WTC11 (cell line): ENCODE data around the gene LRRN1. TPM values are rescaled to one million over a fixed set of nuclear protein-coding genes. Genes with fewer than 3 reads are reported as not detected.
"Not testable (repeated sequence)": the region's sequence is repeated elsewhere in the genome, so short reads cannot be mapped to it uniquely, and the experiment has no call there.

ENCODE experiments used
- ATAC-seq: fragments of 200-7000 bp; cut with Tn5 transposase; 2 replicates; pipeline ENCODE4 v1.10.0; 2021; ENCODE audit warnings: mild to moderate bottlenecking, moderate library complexity
- CTCF ChIA-PET: fragments of 300-600 bp; sonication (Branson Sonifier 250); formaldehyde crosslinking; loops from one replicate; lab custom pipeline; 2021; ENCODE audit warnings: antibody characterized with exemption; lab: Charles Lee
- POLR2A ChIA-PET: fragments of 350-600 bp; sonication (Branson Sonifier 250); formaldehyde crosslinking; loops from one replicate; lab custom pipeline; 2021; ENCODE audit warnings: antibody characterized with exemption; lab: Charles Lee
- DNase-seq: peaks from one replicate; pipeline ENCODE4 v3.0.0; 2021; ENCODE audit warnings: low spot score
- H3K27ac Mint-ChIP-seq: 2 replicates; pipeline ENCODE4 v1.8.0; 2021; ENCODE audit warnings: mixed read lengths
- H3K27me3 Mint-ChIP-seq: 2 replicates; pipeline ENCODE4 v1.8.0; 2021; ENCODE audit warnings: low read depth, mild to moderate bottlenecking, moderate library complexity, mixed read lengths
- H3K36me3 Mint-ChIP-seq: 2 replicates; pipeline ENCODE4 v1.8.0; 2021; ENCODE audit warnings: mixed read lengths
- H3K4me1 Mint-ChIP-seq: 2 replicates; pipeline ENCODE4 v1.8.0; 2022; ENCODE audit warnings: mixed read lengths
- H3K4me3 Mint-ChIP-seq: 2 replicates; pipeline ENCODE4 v1.8.0; 2021; ENCODE audit warnings: mild to moderate bottlenecking, moderate library complexity, mixed read lengths
- H3K9me3 Mint-ChIP-seq: 2 replicates; pipeline ENCODE4 v1.8.0; 2021; ENCODE audit warnings: mixed read lengths
- CREB1 ChIP-seq: sonication (generic); formaldehyde crosslinking; IDR thresholded peaks from 2 replicates; pipeline ENCODE4 v1.8.0; 2023; ENCODE audit warnings: mild to moderate bottlenecking, missing genetic modification reagents
- EMX1 ChIP-seq: fragments of 250-450 bp; sonication (Bioruptor Pico); IDR thresholded peaks from 2 replicates; pipeline ENCODE4 v1.8.0; 2021; ENCODE audit warnings: mild to moderate bottlenecking
- GTF2I ChIP-seq: fragments of 250-450 bp; sonication (Bioruptor Pico); conservative IDR thresholded peaks from 2 replicates; pipeline ENCODE4 v1.4.0; 2021; ENCODE audit warnings: mild to moderate bottlenecking
- KAT7 ChIP-seq: sonication (generic); formaldehyde crosslinking; IDR thresholded peaks from 2 replicates; pipeline ENCODE4 v1.8.1; 2023; ENCODE audit warnings: missing genetic modification reagents, mild to moderate bottlenecking, borderline replicate concordance
- OVOL2 ChIP-seq: fragments of 250-450 bp; sonication (Bioruptor Pico); IDR thresholded peaks from 2 replicates; pipeline ENCODE4 v1.9.0; 2021; ENCODE audit warnings: mild to moderate bottlenecking, borderline replicate concordance
- ZNF396 ChIP-seq: fragments of 250-450 bp; sonication (Bioruptor Pico); IDR thresholded peaks from 2 replicates; pipeline ENCODE4 v1.8.0; 2021; ENCODE audit warnings: mild to moderate bottlenecking, moderate library complexity, borderline replicate concordance
- total RNA-seq: library from RNA; stranded (reverse); gene quantifications from 3 replicates; pipeline ENCODE4 v1.2.3, GENCODE V29; 2021
- TF ChIP-seq, protein P1 (sequence below): sonication (generic); formaldehyde crosslinking; IDR thresholded peaks from 2 replicates; pipeline ENCODE4 v1.8.0; 2022; ENCODE audit warnings: mild to moderate bottlenecking, missing genetic modification reagents
- TF ChIP-seq, protein P2 (sequence below): sonication (generic); formaldehyde crosslinking; IDR thresholded peaks from 2 replicates; pipeline ENCODE4 v1.8.0; 2022; ENCODE audit warnings: missing genetic modification reagents
- TF ChIP-seq, protein P3 (sequence below): fragments of 250-450 bp; sonication (Bioruptor Pico); IDR thresholded peaks from 2 replicates; pipeline ENCODE4 v2.1.2; 2022; ENCODE audit warnings: mild to moderate bottlenecking, moderate library complexity
- TF ChIP-seq, protein P4 (sequence below): fragments of 250-450 bp; sonication (Bioruptor Pico); IDR thresholded peaks from 2 replicates; pipeline ENCODE4 v1.9.0; 2021; ENCODE audit warnings: mild to moderate bottlenecking
- TF ChIP-seq, protein P5 (sequence below): sonication (generic); formaldehyde crosslinking; IDR thresholded peaks from 2 replicates; pipeline ENCODE4 v1.8.1; 2023; ENCODE audit warnings: mild to moderate bottlenecking, missing genetic modification reagents, moderate library complexity
- TF ChIP-seq, protein P6 (sequence below): sonication (generic); formaldehyde crosslinking; IDR thresholded peaks from 2 replicates; pipeline ENCODE4 v1.8.1; 2022; ENCODE audit warnings: missing genetic modification reagents, borderline replicate concordance

LRRN1 gene
- total RNA-seq, 1 experiment from 2014 or later, result 114 TPM

DNA sequence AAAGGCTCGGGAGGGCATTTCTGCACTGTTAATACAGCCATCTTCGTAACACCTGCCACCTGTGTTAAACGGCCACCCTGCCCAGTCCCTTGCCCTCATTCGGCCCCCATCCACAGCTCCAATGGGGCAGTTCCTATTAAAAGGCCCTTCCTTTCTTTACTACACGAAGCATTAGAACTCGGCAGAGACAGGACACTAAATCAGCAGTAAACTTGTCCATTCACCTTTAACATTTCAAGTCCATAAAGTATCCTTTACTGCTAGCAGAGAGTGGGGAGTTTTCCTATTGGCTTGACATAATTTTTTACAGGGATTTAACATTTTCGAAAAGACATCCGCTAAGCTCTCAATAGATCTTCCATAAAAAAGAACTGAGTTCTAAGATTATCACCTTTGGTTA is 76.3 kb downstream of the LRRN1 start (continued):
- TF ChIP-seq, protein P1, sequence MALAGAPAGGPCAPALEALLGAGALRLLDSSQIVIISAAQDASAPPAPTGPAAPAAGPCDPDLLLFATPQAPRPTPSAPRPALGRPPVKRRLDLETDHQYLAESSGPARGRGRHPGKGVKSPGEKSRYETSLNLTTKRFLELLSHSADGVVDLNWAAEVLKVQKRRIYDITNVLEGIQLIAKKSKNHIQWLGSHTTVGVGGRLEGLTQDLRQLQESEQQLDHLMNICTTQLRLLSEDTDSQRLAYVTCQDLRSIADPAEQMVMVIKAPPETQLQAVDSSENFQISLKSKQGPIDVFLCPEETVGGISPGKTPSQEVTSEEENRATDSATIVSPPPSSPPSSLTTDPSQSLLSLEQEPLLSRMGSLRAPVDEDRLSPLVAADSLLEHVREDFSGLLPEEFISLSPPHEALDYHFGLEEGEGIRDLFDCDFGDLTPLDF (CRISPR knock-in tag), result no peak
- TF ChIP-seq, protein P2, sequence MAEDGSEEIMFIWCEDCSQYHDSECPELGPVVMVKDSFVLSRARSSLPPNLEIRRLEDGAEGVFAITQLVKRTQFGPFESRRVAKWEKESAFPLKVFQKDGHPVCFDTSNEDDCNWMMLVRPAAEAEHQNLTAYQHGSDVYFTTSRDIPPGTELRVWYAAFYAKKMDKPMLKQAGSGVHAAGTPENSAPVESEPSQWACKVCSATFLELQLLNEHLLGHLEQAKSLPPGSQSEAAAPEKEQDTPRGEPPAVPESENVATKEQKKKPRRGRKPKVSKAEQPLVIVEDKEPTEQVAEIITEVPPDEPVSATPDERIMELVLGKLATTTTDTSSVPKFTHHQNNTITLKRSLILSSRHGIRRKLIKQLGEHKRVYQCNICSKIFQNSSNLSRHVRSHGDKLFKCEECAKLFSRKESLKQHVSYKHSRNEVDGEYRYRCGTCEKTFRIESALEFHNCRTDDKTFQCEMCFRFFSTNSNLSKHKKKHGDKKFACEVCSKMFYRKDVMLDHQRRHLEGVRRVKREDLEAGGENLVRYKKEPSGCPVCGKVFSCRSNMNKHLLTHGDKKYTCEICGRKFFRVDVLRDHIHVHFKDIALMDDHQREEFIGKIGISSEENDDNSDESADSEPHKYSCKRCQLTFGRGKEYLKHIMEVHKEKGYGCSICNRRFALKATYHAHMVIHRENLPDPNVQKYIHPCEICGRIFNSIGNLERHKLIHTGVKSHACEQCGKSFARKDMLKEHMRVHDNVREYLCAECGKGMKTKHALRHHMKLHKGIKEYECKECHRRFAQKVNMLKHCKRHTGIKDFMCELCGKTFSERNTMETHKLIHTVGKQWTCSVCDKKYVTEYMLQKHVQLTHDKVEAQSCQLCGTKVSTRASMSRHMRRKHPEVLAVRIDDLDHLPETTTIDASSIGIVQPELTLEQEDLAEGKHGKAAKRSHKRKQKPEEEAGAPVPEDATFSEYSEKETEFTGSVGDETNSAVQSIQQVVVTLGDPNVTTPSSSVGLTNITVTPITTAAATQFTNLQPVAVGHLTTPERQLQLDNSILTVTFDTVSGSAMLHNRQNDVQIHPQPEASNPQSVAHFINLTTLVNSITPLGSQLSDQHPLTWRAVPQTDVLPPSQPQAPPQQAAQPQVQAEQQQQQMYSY, result no peak
- TF ChIP-seq GTF2I (CRISPR knock-in tag) (no peak), OVOL2 (CRISPR knock-in tag) (no peak), EMX1 (CRISPR knock-in tag) (no peak), ZNF396 (CRISPR knock-in tag) (no peak), KAT7 (CRISPR knock-in tag) (no peak), CREB1 (no peak)
- TF ChIP-seq, protein P3, sequence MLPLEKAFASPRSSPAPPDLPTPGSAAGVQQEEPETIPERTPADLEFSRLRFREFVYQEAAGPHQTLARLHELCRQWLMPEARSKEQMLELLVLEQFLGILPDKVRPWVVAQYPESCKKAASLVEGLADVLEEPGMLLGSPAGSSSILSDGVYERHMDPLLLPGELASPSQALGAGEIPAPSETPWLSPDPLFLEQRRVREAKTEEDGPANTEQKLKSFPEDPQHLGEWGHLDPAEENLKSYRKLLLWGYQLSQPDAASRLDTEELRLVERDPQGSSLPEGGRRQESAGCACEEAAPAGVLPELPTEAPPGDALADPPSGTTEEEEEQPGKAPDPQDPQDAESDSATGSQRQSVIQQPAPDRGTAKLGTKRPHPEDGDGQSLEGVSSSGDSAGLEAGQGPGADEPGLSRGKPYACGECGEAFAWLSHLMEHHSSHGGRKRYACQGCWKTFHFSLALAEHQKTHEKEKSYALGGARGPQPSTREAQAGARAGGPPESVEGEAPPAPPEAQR (CRISPR knock-in tag), result no peak

DNA sequence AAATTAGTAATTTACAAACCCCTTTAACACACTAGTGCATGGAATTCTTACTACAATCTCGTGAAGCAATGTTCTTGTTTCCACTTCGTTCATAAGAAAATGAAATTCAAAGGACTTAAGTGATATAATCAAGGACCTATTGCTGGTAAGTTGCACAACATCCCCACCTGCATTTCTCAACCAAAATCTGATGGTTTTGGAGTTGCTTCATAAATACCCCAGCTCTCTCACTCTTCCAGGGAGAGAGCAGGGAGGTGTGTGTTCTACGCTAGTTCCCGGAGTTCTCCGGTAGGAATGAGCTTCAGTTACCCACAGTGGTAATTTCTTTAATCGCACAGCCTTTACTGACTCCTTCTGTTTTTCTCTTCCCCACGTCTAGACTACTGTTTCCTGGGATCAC is 81.8 kb downstream of the LRRN1 start:
- H3K4me3 Mint-ChIP-seq, result no peak overlapping the region
- TF ChIP-seq, protein P4, sequence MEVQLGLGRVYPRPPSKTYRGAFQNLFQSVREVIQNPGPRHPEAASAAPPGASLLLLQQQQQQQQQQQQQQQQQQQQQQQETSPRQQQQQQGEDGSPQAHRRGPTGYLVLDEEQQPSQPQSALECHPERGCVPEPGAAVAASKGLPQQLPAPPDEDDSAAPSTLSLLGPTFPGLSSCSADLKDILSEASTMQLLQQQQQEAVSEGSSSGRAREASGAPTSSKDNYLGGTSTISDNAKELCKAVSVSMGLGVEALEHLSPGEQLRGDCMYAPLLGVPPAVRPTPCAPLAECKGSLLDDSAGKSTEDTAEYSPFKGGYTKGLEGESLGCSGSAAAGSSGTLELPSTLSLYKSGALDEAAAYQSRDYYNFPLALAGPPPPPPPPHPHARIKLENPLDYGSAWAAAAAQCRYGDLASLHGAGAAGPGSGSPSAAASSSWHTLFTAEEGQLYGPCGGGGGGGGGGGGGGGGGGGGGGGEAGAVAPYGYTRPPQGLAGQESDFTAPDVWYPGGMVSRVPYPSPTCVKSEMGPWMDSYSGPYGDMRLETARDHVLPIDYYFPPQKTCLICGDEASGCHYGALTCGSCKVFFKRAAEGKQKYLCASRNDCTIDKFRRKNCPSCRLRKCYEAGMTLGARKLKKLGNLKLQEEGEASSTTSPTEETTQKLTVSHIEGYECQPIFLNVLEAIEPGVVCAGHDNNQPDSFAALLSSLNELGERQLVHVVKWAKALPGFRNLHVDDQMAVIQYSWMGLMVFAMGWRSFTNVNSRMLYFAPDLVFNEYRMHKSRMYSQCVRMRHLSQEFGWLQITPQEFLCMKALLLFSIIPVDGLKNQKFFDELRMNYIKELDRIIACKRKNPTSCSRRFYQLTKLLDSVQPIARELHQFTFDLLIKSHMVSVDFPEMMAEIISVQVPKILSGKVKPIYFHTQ (CRISPR knock-in tag), result no peak
- TF ChIP-seq, protein P5, sequence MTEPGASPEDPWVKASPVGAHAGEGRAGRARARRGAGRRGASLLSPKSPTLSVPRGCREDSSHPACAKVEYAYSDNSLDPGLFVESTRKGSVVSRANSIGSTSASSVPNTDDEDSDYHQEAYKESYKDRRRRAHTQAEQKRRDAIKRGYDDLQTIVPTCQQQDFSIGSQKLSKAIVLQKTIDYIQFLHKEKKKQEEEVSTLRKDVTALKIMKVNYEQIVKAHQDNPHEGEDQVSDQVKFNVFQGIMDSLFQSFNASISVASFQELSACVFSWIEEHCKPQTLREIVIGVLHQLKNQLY (CRISPR knock-in tag), result no peak
- TF ChIP-seq, protein P6, sequence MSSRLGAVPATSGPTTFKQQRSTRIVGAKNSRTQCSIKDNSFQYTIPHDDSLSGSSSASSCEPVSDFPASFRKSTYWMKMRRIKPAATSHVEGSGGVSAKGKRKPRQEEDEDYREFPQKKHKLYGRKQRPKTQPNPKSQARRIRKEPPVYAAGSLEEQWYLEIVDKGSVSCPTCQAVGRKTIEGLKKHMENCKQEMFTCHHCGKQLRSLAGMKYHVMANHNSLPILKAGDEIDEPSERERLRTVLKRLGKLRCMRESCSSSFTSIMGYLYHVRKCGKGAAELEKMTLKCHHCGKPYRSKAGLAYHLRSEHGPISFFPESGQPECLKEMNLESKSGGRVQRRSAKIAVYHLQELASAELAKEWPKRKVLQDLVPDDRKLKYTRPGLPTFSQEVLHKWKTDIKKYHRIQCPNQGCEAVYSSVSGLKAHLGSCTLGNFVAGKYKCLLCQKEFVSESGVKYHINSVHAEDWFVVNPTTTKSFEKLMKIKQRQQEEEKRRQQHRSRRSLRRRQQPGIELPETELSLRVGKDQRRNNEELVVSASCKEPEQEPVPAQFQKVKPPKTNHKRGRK (CRISPR knock-in tag), result no peak
- TF ChIP-seq, protein P3 (CRISPR knock-in tag), result no peak
- H3K4me1 Mint-ChIP-seq, result no peaks in the 10 kb centered on the region
- DNase-seq, result no peak
- ATAC-seq, result no peak
- no peak overlapping the region for H3K27ac Mint-ChIP-seq
- ChIA-PET CTCF (no interaction called here), POLR2A (no interaction called here)
- H3K9me3 Mint-ChIP-seq, result peaks cover 15% of the 10 kb centered on the region
- no peaks in the 10 kb centered on the region for H3K27me3 Mint-ChIP-seq
- H3K36me3 Mint-ChIP-seq, result 0 out of 2 replicates have a peak, but pooled peaks cover 3% of the 10 kb centered on the region

DNA sequence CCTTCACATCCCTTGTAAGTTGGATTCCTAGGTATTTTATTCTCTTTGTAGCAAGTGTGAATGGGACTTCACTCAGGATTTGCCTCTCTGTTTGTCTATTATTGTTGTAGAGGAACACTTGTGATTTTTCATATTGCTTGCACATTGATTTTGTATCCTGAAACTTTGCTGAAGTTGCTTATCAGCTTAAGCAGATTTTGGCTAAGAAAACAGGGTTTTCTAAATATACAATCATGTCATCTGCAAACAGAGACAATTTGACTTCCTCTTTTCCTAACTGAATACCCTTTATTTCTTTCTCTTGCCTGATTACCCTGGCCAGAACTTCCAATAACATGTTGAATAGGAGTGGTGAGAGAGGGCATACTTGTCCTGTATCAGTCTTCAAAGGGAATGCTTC is 88.1 kb downstream of the LRRN1 start:
- POLR2A ChIA-PET, H3K4me3 Mint-ChIP-seq, H3K27ac Mint-ChIP-seq, CTCF ChIA-PET, ATAC-seq, DNase-seq, H3K27me3 Mint-ChIP-seq, H3K4me1 Mint-ChIP-seq: not testable (repeated sequence)
- H3K36me3 Mint-ChIP-seq, result peaks cover 27% of the 10 kb centered on the region
- peaks cover 64% of the 10 kb centered on the region for H3K9me3 Mint-ChIP-seq
